Measurements from ENCODE around the gene SNX8. TPM values are rescaled to one million over a fixed set of nuclear protein-coding genes. Genes with fewer than 3 reads are reported as not detected.

Gene SNX8
- total and polyA plus RNA-seq, 2 of the 13 experiments (the other 11 are each of a cell fraction or from before 2014, with no cell fraction given): 20.6 to 45.2 TPM

DNA sequence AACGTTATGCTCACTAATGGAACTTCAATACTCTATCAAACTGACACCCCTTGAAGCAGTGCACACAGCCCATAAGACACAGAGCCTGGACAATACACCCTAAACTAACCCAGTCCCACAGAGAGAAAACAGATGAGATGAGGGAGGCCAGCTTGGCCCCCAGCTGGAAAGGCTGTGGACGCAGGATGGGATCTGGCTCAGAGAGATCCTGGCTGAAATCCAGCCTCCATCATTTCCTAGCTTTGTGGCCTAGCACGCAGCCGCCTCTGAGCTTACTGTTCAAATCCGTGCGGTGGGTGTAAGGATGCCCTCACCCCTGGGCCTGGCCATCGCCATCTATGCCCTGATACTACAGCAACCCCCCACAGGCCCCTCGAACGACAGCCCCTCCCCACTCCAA, 32.7 kb downstream of the SNX8 start:
- no peak for ATAC-seq
- no TSS peak for BruUV-seq (replicated peaks)
- Histone ChIP-seq H3K4me2 (ENCODE audit: low read depth, low read length) (no peak overlapping the region), H3K36me3 (replicated peaks in 1 of 2; ENCODE audit: control insufficient read depth in 1 of 2, insufficient read depth in 2 of 2, low read length in 2 of 2) (peaks cover 5 to 10% of the 10 kb centered on the region in 2 experiments; a peak in 2 of 5 replicates), H3K9ac (ENCODE audit: insufficient read depth, low read depth, low read length) (no peak overlapping the region), H3K4me1 (ENCODE audit: insufficient read depth, low read length) (peaks cover 42% of the 10 kb centered on the region), H3K27me3 (ENCODE audit: control insufficient read depth in 1 of 2, insufficient read depth in 2 of 2, low read length in 2 of 2) (no peaks in the 10 kb centered on the region), H4K20me1 (ENCODE audit: insufficient read depth, low read length) (no peaks in the 10 kb centered on the region), H3K9me3 (ENCODE audit: low read length) (no peaks in the 10 kb centered on the region), H3K79me2 (ENCODE audit: insufficient read depth, low read length) (peaks cover 17% of the 10 kb centered on the region), H3K27ac (ENCODE audit: extremely low read length, insufficient read depth, low read length) (no peak overlapping the region), H2AFZ (ENCODE audit: low read length) (no peak overlapping the region), H3K4me3 (replicated peaks in 1 of 3; ENCODE audit: insufficient read depth in 1 of 3, low read depth in 2 of 3, low read length in 3 of 3) (no peak overlapping the region)
- ChIA-PET CTCF (ENCODE audit: low intra/inter-chr PET ratio, low total read pairs) (no interaction called here), POLR2A (no interaction called here)
- no peak for DNase-seq (ENCODE audit: low spot score)
- FAIRE-seq: no peak
- in situ Hi-C loops (cut with HindIII; ENCODE audit: extremely low pct_ligation_motif_present, low pct_unique_long_range_greater_than_20kb) (no loop called here), intact Hi-C loops (cut with micrococcal nuclease; ENCODE audit: unreplicated experiment) (no loop called here)
- WGBS (ENCODE audit: low lambda C conversion rate): 96% methylated on average over 7 of the region's 9 CpGs
- no peak for TF ChIP-seq PPARG (CRISPR knock-in tag; conservative IDR thresholded peaks at IDR 0.05)
- no peak for TF ChIP-seq CAMTA2 (CRISPR knock-in tag; IDR thresholded peaks at IDR 0.05; ENCODE audit: borderline replicate concordance)
- no peak for TF ChIP-seq CHD2 (IDR thresholded peaks at IDR 0.05; ENCODE audit: low read depth, low read length)
- no peak for TF ChIP-seq ZNF138 (CRISPR knock-in tag; IDR thresholded peaks at IDR 0.05; ENCODE audit: low read depth)
- no peak for TF ChIP-seq RFX3 (CRISPR knock-in tag; IDR thresholded peaks at IDR 0.05)
- TF ChIP-seq BRD4 (CRISPR knock-in tag; IDR thresholded peaks at IDR 0.05): no peak
- TF ChIP-seq SP1 (IDR thresholded peaks at IDR 0.05): no peak
- TF ChIP-seq SP1 (CRISPR knock-in tag; IDR thresholded peaks at IDR 0.05): no peak
- TF ChIP-seq HHEX (CRISPR knock-in tag; IDR thresholded peaks at IDR 0.05): no peak
- TF ChIP-seq ZNF773 (CRISPR knock-in tag; IDR thresholded peaks at IDR 0.05; ENCODE audit: borderline replicate concordance): no peak
- TF ChIP-seq KDM3A (CRISPR knock-in tag; IDR thresholded peaks at IDR 0.05; ENCODE audit: low read depth): no peak
- TF ChIP-seq SUZ12 (IDR thresholded peaks at IDR 0.05; ENCODE audit: low read depth, low read length): no peak
- no peak for TF ChIP-seq HNRNPK (IDR thresholded peaks at IDR 0.05; ENCODE audit: low read depth, low read length, poor library complexity, severe bottlenecking)
- TF ChIP-seq KDM5B (CRISPR knock-in tag; IDR thresholded peaks at IDR 0.05; ENCODE audit: borderline replicate concordance): no peak
- TF ChIP-seq ZNF501 (CRISPR knock-in tag; IDR thresholded peaks at IDR 0.05): no peak
- TF ChIP-seq ZNF761 (CRISPR knock-in tag; conservative IDR thresholded peaks at IDR 0.05): no peak
- no peak for TF ChIP-seq ARNT (IDR thresholded peaks at IDR 0.05)
- TF ChIP-seq TFE3 (CRISPR knock-in tag; IDR thresholded peaks at IDR 0.05): no peak

Measured in HepG2 (cell line).